Ecto neural progenitor cell (in vitro differentiated cells): ENCODE measurements around the gene GADD45B.
"Not testable (repeated sequence)": the region's sequence is repeated elsewhere in the genome, so short reads cannot be mapped to it uniquely, and the experiment has no call there.

Experiments used
- DNase-seq: peaks from one replicate; pipeline ENCODE4 v3.0.0-alpha.2; 2018; ENCODE audit warnings: low spot score

The GADD45B gene

DNA sequence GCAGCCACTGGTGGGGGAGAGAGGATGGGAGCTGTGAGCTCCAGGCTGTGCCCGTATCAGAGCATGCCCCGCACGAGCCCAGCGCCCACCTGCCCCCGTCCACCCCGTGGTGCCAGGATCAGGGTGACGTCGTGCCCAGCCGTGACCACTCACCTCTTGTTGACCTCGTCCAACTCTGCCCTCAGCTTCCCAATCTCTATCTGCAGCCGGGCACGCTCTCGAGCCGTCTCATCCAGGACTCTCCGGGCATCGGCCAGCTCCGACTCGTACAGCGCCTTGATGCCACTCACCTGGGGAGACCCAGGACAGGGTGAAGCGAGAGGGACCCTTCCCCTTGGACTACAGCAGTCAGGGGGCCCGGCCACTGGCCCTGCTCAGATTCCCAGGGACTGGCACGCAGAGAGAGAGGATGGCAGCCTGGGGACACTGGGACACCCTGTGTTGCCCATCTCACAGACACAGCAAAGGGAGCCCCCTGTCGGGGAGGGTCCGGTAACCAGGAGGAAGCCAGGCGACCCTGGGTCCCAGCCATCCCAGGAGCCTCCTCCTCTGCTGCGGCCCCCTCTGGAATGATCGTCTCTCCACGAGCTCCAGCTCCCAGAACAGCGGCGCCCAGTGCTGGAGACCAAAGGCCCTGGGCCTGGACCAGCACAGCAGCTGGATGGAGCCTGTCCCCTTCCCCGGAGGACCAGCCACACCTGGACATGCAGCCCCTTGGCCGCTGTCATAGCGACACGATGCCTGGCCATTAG lies 31.5 kb upstream of the GADD45B start:
- DNase-seq: no peak

- no peak for DNase-seq
Observed at GRCh38 chr19:2446381-2446780, 29.5 kb upstream of the GADD45B start.

DNA sequence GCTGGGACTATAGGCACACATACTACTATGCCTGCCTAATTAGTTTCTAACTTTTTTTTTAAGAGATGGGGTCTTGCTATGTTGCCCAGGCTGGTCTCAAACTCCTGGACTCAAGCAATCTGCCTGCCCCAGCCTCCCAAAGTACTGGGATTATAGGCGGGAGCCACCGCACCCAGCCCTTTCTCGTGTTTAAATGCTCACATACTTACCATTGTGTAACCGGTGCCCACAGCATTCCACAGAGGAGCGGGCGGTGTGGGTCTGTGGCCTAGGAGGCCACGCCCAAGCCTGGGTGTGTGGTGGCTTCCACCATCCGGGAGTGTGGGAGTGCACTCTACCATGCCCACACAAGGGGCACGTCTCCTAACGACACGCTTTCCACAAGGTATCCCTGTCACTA lies 26.9 kb upstream of the GADD45B start:
- no peak for DNase-seq

- DNase-seq: no peak
Observed at GRCh38 chr19:2451138-2451537, 24.8 kb upstream of the GADD45B start.

DNA sequence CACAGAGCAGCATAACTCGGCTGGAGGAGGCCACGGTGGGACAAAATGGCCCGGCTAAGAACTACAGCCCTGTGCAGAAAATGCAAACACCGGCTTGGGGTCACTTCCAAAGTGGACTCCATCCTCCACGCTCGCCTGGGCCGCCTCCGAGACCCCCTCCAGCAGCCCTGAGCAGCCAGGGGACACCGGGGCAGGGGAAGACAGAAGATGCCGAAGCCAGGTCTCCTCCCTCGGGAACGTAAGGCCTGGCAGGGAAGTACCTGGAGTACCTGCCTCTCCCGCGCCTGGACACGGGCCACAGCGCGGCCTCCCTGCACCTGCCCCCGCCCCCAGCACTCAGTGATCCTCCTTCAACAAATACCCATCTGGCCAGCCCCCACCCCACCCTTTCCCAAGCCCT lies 24.2 kb upstream of the GADD45B start:
- no peak for DNase-seq

DNA sequence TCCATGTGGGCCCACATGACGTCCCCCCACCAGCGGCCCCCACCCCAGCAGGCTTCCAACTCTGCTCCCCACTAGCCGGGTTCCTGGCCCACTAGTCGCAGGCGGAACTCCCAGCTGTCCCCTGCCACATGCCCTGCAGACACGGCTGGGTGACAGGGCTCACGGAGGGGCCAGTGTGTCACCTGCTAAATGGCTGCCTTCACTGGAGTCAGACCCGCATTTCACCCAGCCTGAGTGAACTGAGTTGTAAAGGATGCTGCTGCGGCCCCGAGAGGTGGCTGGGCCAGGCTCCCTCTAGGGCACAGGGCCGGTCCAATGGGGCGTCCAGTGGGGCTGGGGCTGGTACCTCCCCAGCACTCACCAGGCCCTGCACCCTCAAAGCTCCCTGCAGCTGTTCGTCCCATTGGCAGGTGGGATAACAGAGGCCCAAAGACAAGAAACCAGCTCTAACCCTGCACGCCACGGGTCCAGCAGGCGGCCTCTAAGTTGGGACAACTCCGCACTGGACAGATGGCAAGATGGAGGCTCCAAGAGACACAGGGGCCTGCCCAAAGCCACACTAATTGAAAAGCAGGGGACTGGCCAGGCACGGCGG lies 22.4 kb upstream of the GADD45B start:
- DNase-seq: no peak

DNA sequence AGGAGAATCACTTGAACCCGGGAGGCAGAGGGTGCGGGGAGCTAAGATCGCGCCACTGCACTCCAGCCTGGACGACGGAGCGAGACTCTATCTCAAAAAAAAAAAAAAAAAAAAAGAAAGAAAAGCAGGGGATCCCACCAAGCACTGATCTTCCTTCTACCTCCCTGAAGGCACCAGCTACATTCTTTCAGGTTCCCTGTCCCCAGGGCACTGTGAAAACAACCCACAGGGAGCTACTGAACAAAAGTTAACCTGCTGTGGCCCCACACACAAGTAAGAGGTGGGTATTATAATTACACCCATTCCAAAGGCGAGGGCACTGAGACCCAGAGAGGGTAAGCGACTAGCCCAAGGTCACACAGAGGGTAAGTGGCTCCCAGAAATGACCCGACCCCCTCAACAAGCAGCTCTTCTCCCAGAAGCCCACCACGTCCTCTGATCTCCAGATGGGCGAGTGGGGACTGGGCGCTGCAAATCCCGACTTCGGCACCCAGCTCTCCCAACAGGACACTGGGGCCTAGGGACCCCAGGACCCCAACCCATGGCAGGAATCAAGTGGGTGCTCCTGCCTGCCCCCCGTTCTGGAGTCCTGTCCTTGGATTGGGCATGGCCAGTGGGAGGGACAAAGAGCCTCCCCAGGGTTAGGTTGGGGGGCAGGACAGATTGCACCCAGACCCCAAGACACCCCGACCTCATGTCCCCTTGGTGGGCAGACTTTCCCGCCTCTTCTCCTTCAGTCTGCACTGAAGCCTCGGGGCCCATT lies 21.5 kb upstream of the GADD45B start:
- no peak for DNase-seq

- DNase-seq: no peak
Observed at GRCh38 chr19:2454962-2455850, 20.7 kb upstream of the GADD45B start.

- no peak for DNase-seq
Observed at GRCh38 chr19:2455851-2456570, 19.9 kb upstream of the GADD45B start.

DNA sequence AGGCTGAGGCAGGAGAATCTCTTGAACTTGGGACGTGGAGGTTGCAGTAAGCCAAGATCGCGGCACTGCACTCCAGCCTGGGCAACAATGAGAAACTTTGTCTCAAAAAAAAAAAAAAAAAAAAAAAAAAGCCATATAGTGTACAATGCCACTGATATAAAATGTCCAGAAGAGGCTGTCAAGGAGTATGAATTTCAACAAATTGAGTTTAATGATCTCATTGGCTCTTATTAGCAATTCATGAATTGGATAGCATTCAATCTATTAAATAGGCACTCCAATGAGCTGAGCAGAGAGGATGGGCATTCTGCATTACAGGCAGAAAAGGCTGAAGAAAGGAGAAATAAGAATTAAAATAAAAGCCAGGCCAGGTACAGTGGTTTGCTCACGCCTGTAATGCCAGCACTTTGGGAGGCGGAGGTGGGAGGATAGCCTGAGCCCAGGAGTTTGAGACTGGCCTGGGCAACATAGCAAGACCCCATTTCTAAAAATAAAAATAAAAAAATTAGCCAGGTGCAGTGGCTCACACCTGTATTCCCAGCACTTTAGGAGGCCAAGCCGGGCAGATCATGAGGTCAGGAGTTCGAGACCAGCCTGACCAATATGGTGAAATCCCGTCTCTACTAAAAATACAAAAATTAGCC lies 18.4 kb upstream of the GADD45B start:
- no peak for DNase-seq

DNA sequence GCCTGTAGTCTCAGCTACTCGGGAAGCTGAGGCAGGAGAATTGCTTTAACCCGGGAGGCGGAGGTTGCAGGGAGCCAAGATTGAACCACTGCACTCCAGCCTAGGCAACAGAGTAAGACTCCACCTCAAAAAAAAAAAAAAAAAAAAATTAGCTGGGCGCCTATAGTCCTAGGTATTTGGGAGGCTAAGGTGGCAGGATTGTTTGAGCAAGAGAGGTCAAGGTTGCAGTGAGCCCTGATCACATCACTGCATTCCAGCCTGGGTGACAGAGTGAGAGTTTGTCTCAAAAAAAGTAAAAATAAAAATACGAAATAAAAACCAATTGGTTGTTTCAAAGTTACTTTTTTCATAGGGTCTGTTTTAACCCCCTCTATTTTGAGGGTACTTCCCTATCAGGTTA lies 17.9 kb upstream of the GADD45B start:
- no peak for DNase-seq

GRCh38 chr19:2458776-2459175 lies 17.2 kb upstream of the GADD45B start:
- DNase-seq: not testable (repeated sequence)

DNA sequence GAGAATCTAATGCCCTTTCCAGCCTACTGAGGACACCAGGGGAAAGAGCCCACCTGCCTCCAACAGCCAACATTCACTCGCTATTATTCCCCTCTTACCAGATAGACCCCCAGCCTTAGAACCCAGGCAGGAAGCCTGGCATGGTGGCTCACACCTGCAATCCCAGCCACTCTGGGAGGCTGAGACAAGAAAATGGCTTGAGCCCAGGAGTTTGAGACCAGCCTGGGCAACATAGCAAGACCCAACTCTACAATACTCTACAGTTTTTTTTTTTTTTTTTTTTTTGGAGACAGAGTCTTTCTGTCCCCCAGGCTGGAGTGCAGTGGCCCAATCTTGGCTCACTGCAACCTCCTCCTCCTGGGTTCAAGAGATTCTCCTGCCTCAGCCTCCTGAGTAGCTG lies 15.7 kb upstream of the GADD45B start:
- no peak for DNase-seq

GRCh38 chr19:2461751-2462634 lies 13.9 kb upstream of the GADD45B start:
- DNase-seq: peak; percentile 75

DNA sequence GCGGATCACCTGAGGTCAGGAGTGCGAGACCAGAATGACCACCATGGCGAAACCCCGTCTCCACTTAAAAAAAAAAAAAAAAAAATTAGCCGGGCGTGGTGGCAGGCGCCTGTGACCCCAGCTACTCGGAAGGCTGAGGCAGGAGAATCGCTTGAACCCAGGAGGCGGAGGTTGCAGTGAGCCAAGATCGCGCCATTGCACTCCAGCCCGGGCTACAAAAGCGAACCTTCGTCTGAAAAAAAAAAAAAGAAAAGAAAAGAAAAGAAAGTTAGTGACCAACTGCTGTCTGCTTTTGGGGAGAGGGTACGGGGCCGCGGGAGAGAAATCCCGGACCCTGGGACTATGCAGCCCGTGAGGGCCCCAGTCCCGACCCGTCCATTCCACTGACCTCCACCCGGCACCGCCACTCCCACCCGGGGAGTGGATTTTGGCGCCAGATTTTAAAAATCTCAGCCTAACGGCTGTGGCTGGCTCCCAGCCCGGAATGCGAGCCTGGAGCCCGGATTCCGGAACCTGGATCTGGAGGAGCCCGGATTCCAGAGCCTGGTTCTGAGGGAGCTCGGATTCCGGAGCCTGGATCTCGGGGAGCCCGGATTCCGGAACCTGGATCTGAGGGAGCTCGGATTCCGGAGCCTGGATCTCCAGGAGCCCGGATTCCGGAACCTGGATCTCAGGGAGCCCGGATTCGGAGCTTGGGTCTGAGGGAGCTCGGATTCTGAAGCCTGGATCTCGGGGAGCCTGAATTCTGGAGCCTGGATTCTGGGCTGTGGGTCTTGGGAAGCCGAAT lies 13.1 kb upstream of the GADD45B start:
- peak; percentile 96 for DNase-seq

DNA sequence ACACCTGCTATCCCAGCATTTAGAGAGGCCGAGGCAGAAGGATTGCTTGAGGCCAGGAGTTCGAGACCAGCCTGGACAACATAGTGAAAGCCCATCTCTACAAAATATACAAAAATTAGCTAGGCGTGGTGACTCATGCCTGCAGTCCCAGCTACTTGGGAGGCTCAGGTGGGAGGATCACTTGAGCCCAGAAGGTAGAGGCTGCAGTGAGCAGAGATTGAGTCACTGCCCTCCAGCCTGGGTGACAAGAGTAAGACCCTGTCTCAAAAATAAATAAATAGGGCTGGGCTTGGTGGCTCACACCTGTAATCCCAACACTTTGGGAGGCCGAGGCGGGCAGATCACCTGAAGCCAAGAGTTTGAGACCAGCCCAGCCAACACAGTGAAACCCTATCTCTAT lies 12.2 kb upstream of the GADD45B start:
- DNase-seq: not testable (repeated sequence)

DNA sequence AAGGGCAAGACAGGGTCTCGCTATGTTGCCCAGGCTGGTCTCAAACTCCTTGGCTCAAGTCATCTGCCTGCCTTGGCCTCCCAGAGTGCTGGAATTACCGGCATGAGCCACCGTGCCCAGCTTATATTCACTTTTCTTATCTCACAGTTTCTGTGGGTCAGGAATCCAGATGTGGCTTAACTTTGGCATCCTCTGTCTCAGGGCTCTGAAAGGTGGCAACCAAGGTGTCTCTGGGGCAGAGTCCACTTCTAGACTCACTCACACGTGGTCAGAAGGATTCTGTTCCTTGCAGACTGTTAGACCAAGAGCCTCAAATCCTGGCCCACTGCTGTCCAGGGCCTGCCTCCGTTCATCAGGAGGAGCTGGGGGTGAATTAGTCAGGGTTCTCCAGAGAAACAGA lies 11.5 kb upstream of the GADD45B start:
- DNase-seq: no peak

DNA sequence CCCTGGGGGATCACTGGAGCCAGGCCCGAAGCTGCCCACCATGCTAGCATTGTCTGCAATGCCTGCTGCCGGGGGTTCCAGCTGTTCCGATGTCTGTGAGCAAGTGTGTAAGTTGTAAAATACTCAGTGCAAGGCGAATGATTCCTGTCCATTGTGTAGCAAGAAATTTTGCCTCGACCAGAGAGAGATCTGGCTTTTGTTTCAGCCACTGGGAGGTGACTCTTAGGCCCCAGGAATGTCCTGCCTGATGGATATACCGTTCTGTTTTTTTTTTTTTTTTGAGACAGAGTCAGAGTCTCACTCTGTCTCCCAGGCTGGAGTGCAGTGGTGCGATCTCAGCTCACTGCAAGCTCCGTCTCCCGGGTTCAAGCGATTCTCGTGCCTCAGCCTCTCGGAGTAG lies 7.3 kb upstream of the GADD45B start:
- no peak for DNase-seq
